ENCODE results near the gene VEGFD.

VEGFD gene, protein sequence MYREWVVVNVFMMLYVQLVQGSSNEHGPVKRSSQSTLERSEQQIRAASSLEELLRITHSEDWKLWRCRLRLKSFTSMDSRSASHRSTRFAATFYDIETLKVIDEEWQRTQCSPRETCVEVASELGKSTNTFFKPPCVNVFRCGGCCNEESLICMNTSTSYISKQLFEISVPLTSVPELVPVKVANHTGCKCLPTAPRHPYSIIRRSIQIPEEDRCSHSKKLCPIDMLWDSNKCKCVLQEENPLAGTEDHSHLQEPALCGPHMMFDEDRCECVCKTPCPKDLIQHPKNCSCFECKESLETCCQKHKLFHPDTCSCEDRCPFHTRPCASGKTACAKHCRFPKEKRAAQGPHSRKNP

GRCh38 chrX:15384304-15384703 lies at the start of gene VEGFD:
Gene VEGFD, minus strand, starts transcription at chrX:15384413. Its CDS starts 467 bp downstream, at chrX:15383946.
- DNase-seq = no peak

GRCh38 chrX:15430584-15430983 lies 46.4 kb upstream of the VEGFD start:
- no peak for DNase-seq

DNA sequence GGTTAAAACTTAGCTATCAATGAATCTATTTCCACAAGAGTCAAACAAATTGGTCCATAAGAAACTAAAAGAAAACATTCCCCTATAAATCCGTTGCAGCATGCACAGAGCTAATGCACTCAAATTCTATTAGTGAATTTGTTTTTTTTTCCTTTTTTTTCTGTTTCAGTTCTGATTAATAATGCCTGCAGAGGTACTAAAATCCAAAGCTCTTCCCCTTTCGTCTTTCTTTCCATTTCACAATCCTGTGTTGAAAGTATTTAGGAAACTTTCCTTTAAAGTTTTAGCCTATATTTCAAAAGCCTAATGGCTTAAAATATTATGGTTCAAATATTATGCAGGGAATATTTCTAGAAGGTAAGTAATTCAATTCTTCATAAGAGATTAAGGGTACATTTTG lies 45.9 kb upstream of the VEGFD start:
- DNase-seq = no peak

GRCh38 chrX:15425024-15425423 lies 40.8 kb upstream of the VEGFD start:
- DNase-seq = no peak

DNA sequence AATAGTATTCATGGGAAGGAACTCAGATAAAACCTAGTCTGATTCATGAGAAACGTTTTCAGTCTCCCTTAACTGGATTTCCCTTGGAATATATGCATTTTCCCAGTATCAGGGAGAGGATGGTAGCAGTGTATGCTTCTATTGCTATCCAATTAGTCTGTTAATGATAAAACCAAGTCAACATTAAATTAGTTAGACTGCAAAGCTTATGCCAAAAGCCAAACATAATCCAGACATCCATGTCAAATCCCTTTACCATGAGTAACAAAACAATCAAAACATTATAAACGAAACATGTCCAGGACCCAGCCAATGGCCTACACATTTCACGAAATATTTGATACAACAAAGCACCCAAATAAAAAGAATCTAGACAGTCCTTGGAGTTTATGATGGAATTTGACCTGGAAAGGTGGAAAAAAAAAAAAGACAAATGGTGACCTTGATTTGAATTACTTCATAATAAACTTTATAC lies 34.5 kb upstream of the VEGFD start:
- DNase-seq = no peak

DNA sequence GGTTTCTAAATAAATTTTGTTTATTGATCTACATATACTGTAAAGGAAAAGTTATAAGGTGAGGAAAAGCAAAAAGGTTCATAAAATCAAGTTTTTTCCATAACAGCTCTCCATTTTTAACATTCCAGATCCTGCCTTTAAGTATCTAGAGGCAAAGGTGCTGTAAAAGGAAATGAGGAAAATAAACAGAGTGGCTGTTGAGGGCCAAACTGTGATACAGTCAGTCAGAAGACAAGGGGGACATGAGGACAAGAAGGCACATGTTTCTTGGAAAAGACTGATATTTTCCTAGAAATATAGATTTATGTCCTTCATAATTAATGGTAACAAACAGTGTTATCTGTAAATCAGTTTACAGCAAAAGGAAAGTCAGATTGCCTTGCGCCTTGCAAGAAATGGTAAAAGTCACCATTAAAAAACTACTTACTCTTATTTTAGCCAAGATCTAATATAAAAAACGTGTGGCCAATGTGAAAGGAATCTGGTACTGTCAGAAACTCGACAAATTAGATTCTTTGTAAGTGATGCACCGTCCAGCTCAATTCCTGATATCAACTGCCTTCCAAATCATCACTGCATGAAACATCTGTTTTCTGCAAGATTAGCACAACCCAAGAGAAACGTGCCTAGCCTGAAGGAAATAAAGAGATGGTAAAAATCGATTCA lies 34.0 kb upstream of the VEGFD start:
- DNase-seq = no peak

DNA sequence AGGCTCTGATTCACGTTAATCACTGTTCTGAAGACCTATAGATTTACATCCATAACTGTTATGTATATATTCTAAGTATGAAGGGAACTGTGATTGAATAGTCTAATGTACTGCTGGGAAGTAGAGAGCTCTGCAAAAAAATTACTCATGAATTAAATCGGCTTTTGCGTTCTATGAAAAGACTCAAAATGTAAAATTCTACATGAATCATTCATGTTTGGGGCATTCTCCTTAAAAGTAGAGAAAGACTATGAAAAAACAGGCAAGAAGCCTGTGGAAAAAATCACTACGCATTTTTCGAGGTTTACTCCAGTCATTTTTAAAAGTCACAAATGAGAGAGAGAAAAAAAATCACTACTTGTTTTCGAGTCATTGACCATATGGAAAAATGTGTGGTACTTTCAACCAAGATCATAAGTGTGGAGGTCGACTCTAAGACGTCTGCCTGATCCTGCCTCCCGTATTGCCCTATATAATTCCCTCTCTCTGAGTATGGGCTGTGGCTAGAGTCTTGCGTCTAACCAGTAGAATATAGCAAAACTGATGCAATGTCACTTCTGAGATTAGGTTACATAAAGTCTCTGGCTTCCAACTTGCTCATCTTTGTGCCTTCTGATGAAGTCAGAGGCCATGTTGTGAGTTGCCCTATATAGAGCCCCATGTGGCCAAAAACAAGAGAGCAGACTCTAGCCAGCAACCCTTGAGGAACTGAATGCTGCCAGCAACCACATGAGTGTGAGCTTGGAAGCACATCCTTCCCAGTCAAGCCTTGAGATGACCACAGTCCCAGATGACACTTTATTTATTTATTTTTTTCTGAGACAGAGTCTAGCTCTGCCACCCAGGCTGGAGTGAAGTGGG lies 32.1 kb upstream of the VEGFD start:
- no peak for DNase-seq

GRCh38 chrX:15413101-15413500 lies 28.9 kb upstream of the VEGFD start:
- no peak for DNase-seq

DNA sequence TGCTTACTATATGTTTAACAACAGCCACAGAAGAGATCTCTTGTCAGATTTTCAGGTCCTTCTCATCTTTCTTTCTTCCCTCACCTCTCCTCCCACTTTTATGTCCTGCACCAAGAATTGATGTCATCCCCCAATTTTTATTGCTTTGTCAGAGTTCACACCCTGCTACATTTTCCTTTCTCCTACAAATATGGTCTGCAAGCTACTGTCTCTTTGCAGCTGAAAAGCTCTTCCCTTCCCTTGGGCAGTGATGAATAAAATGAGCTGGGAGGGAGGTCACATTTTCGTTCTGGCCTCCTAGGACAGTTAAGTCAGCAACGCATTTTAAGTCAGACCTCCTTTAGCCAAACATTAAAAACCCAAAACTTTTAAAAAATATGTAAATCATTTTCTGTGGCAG lies 26.7 kb upstream of the VEGFD start:
- DNase-seq = no peak

DNA sequence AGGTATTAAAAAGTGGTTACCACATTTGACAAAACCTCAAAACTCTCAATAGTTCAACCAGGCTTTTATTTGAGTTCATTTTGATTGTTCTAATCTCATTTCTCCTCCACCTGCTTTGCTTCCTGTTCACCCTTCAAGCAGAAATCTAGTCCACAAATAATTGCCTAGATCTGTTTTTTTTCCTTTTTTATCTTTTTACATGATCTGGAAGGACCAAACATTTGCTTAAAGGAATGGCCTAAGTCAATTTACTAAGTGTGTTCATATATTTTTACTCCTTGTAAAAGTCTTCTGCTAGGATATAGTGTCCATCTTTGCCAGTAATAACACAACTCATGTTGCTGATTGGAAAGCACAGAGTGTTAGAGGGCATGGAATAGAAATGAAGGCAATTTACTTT lies 26.2 kb upstream of the VEGFD start:
- DNase-seq = no peak

DNA sequence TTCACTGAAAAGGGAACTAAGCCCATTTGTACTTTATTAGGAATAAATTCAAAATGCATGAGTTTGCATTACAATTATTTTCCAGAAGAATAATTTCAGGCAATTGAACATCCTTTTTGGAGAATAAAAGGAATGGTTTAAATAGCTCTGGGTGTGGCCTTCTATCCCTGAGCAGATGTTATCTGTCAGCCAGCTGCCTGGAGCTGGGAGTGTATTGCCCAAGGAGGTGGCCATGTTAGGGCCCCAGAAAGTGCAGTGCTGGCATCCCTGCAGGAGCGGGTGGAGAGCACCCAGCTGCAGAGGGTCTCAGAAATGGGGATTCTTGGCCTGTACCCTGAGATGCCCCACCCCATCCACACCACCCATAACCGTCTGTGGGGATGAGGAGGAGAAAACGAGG lies 21.6 kb upstream of the VEGFD start:
- no peak for DNase-seq

- no peak for DNase-seq
Measured at GRCh38 chrX:15404401-15405096, 20.3 kb upstream of the VEGFD start.

- no peak for DNase-seq
Measured at GRCh38 chrX:15401378-15401777, 17.2 kb upstream of the VEGFD start.

GRCh38 chrX:15399962-15400391 lies 15.8 kb upstream of the VEGFD start:
- no peak for DNase-seq

GRCh38 chrX:15398874-15399273 lies 14.7 kb upstream of the VEGFD start:
- no peak for DNase-seq

DNA sequence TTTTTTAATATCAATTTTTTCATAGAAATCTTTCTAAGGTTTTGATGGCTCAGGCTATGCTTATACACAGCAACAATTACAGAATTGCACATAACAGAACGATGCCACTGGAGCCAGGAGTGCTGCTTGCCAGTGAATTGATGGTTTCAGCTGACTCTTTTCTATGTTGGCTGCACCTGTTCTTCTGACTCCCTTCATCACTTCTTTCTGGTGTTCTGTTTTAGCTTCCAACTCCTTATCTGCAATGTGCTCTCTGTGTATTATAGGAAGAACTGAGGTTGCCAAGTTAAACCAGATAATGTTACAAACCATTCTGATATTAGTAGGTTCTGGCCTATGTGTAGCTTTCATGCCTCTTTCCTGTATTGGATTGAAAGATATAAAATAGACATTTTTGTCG lies 11.6 kb upstream of the VEGFD start:
- DNase-seq = no peak

- no peak for DNase-seq
Measured at GRCh38 chrX:15391850-15392249, 7.6 kb upstream of the VEGFD start.

- no peak for DNase-seq
Measured at GRCh38 chrX:15382813-15383212, 1.4 kb downstream of the VEGFD start.

DNA sequence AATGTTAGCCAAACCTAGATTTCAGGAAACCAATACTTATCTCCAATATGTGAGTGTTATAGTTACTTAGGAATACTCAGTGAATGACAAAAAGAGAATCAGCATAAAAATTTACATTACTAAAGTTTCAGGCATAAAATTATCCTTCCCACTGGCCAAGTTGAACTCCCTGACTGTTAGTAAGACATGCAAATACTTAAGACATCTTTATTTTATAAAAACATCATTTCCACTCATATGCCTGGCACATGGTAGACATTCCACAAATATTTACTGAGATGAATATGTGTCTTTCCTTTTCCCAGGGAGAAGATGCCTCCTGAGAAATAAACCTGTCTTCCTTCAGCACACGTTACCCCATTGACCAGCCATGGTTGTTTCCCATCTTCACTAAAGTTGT lies 7.3 kb downstream of the VEGFD start:
- no peak for DNase-seq

- no peak for DNase-seq
Measured at GRCh38 chrX:15373976-15374375, 10.2 kb downstream of the VEGFD start.

- DNase-seq = no peak
Measured at GRCh38 chrX:15366506-15367352, 17.5 kb downstream of the VEGFD start.

DNA sequence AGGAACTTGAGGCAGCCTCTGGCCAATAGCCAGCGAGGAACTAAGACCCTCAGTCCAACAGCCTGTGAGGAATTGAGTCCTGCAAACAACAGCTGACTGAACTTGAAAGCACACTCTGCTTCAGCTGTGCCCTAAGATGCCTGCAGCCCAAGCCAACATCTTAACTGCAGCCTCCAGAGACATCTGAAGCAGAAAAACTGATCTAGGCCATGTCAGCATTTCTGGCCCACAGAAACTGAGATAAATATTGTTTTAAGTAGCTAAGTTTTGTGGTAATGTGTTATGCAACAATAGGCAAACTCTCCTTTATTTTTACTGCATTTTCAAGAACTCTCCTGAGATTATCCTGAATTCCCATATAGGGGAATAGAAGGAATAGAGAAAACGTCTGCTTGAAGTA lies 24.5 kb downstream of the VEGFD start:
- no peak for DNase-seq
